Activated naive CD4-positive, alpha-beta T cell treated with anti-CD3 and anti-CD28 coated beads, Interleukin-2, amount 50 U/mL, for 72 hours (primary cell): ENCODE results near the gene POMP. TPM values are rescaled to one million over a fixed set of nuclear protein-coding genes. Genes with fewer than 3 reads are reported as not detected.
A peak's percentile ranks its signal among the peaks of the same experiment; 100 is the strongest.

Experiments
- ATAC-seq, 2 donors: fragments of 150-1000 bp; cut with Tn5 transposase; 2 replicates each; pipeline ENCODE4 v1.10.0; 2021; ENCODE audit warnings: mild to moderate bottlenecking in 2 of 2, moderate library complexity in 2 of 2
- DNase-seq, 2 donors: peaks; one replicate each; pipeline ENCODE4 v3.0.0; 2021 to 2022; ENCODE audit warnings: low spot score in 2 of 2
- H3K27ac Mint-ChIP-seq, 2 donors: one replicate each; pipeline ENCODE4 v1.8.0; 2022; ENCODE audit warnings: mild to moderate bottlenecking in 2 of 2, mixed read lengths in 2 of 2
- H3K36me3 Mint-ChIP-seq, 2 donors: one replicate each; pipeline ENCODE4 v1.8.0; 2022; ENCODE audit warnings: mixed read lengths in 2 of 2
- H3K9me3 Mint-ChIP-seq, 2 donors: one replicate each; pipeline ENCODE4 v1.8.0; 2022; ENCODE audit warnings: mixed read lengths in 2 of 2
- total RNA-seq, 2 donors: library from RNA; stranded (reverse); gene quantifications; one replicate each; pipeline ENCODE4 v1.2.3, GENCODE V29; 2022

The POMP gene
- total RNA-seq, 2 donors from 2014 or later = 101 to 110 TPM

DNA sequence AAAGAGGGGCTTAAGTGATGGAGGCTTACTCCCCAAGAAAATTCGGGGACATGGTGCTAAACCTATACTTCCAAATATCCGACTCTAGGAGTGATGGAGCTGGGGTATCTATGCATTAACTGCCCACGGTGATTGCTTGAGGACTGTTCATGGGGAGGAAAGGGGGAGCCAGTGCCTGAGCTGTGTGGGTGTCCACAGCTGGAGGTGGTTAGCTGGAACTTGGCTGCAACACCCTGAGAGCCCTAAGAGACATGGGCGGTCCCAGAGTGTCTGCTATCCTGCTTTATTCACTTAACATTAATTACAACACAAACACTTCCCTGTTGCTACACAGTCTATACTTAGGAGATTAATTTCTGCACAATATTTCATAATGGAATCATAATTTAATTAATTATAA is 28.1 kb upstream of the POMP start:
- Mint-ChIP-seq H3K36me3 (no peaks in the 10 kb centered on the region), H3K9me3 (no peaks in the 10 kb centered on the region), H3K27ac (no peak overlapping the region)
- DNase-seq (no peak), ATAC-seq (no peak)

DNA sequence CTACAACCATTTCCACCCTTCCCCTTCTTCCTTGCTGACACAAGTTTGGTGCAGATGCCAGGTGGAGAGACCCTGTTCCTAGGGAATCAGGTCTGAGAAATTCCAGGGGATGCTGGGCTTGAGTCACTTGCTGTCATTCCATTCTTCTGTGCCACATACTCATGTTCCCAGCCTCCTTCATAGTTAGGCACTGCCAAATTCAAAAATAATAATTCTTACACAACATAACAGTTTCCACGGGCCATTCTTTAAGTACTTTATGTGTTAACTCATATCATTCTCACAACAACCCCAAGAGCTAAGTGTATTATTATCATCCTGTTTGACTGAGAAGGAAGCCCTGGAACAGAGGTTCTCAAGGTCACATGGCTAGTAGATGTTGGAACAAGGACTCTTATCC is 27.1 kb upstream of the POMP start:
- no peaks in the 10 kb centered on the region for H3K9me3 Mint-ChIP-seq
- DNase-seq = no peak
- no peaks in the 10 kb centered on the region for H3K36me3 Mint-ChIP-seq
- H3K27ac Mint-ChIP-seq = no peak overlapping the region
- no peak for ATAC-seq

DNA sequence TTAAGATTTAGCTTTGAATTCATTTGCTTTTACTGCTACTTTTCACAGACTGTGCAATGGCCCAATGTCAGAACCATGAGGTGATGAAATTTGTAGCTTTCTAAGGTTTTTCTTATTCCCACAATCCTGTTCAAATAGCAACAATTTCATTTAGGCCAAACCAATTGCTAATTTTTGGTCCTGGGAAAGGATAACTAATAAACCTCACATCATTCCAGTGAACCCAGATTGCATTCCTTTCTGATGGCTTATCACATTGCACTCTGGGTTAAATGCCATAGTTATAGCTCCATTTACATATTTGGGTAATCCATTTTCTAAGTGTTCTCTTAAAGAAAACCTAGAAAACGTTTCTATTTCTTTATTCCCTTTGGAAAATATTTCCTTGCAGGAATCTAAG is 22.9 kb upstream of the POMP start:
- H3K36me3 Mint-ChIP-seq = no peaks in the 10 kb centered on the region
- no peak for DNase-seq
- no peak overlapping the region for H3K27ac Mint-ChIP-seq
- ATAC-seq = no peak
- no peaks in the 10 kb centered on the region for H3K9me3 Mint-ChIP-seq

DNA sequence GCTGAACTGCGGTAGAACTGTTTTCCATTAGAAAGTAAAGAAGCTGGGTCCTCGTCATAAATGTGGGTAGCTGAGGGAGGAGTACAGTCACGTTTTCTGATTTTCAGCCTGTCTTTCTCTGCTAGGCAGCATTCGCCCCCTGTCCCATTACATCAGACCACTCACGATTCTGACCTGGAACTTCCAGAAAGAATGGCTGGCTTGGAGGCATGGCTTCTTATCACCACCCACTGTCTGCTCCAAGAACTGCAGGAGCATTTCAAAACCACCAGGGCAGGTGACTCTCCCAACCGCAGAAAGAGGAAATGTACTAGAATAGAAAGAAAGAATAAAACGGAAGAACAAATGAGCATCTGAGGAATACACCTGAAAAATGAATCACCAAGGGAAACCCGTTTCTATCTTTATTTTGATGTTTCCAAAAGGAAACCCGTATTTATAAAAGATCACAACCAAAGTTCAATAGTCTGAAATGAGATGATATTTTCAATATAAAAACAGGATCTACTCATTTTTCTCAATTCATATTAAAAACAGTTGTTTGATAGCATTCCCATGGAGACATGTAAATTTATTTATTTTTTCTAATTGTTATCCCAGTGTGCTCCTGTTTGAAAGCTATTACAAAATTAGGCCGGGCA is 22.1 kb upstream of the POMP start:
- peak; percentile 51 to 60 for DNase-seq
- Mint-ChIP-seq H3K9me3 (no peaks in the 10 kb centered on the region), H3K36me3 (no peaks in the 10 kb centered on the region), H3K27ac (no peak overlapping the region)
- ATAC-seq = peak; percentile 93 to 95

DNA sequence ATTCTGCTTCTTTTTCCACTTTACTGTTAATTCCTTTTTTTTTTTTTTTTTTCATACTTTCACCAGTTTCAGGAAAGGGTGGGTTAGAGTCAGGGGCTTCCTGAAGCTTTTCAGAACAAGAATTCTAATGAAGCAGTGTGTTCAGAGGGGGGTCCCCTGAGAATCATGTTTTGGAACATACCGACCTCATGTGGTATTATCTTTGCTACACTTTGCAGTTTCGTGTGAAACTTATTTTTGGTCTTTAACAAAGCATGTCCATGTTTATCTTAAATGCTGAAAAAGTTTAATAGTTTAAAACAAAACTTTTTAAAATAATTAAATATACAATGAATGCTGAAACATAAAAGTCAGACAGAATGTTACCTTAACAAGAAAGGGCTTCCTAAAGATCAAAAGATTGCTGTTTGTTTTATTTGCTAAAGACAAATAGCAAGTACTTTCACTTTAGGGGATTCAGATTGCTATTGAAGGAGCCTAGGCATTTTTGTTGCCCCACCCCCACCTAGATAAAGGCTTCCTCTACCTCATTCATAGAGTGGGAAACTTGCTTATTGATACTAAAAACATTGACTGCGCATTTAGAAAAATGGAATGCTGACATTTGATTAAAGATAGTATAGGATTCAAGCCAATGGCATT is 21.1 kb upstream of the POMP start:
- Mint-ChIP-seq H3K9me3 (no peaks in the 10 kb centered on the region), H3K27ac (no peak overlapping the region), H3K36me3 (no peaks in the 10 kb centered on the region)
- ATAC-seq (no peak), DNase-seq (no peak)

DNA sequence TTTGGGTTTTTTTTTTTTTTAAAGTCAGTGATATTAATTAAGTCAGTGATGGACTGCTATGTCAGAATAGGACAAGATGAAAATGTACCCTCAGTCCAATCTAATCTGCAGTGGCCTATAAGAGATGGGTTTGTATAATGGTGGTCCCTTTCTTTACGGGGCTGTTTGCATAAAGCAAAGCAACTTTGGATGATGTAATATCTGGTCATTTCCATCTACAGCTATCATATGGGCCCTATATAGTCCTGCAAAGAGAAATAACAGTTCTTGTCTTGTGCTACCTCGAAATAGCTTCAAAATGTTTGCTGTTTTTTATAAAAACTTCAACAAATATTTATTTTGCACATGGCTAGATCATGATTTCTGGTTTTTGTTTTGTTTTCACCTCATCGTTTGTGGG is 20.2 kb upstream of the POMP start:
- ATAC-seq (no peak), DNase-seq (no peak)
- no peaks in the 10 kb centered on the region for H3K36me3 Mint-ChIP-seq
- no peak overlapping the region for H3K27ac Mint-ChIP-seq
- peaks cover 0 to 5% of the 10 kb centered on the region in 2 donors for H3K9me3 Mint-ChIP-seq

DNA sequence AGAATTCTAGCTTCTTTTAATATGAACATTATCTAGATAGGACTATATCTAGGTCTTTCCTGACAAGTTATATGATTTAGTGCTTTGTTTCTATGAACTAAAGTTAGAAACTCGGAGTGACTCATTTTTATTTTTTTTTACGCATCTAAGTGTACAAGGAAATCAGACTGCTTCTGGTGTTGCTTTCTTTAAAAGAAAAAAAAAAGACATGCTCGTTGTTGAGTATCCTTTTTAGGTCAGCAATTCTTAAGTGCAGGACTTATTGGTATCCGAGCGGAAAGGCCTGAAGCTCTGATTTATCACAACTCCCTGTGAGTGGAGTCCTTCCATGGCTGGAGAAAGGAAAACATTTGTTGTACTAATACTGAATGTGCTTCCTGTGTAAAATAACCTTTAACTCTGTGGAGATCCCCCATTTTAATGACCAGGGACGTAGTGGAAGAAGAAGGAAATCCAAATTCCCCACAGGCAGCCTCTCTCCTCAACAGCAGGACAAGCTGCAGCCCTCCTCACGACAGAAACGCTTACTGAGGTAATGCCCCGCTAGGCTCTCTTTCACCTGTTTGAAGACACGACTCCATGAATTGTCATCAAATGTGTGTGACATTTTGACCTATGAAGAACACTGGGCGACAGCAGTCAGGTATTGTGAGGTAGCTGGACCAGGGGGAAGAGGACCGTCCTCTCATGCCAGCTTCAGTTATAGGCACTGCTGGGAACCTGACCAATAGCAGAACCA is 17.9 kb upstream of the POMP start:
- ATAC-seq = no peak
- Mint-ChIP-seq H3K9me3 (peaks cover 0 to 5% of the 10 kb centered on the region in 2 donors), H3K36me3 (no peaks in the 10 kb centered on the region)

DNA sequence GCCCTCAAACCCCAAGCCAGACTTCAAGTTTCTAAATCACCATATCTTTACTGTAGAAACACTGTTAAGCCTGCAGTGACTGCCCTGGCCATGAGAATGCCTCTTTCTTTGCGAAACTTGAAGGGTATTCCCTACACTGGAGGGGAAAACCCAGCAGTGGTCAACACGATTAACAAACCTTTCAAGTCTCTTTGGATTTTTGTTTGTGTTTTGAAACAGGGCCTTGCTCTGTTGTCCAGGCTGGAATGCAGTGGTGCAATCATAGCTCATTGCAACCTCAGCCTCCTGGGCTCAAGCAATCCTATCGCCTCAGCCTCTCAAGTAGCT is 17.4 kb upstream of the POMP start:
- DNase-seq (no peak), ATAC-seq (no peak)
- H3K36me3 Mint-ChIP-seq = no peaks in the 10 kb centered on the region
- no peak overlapping the region for H3K27ac Mint-ChIP-seq
- H3K9me3 Mint-ChIP-seq = peaks cover 0 to 5% of the 10 kb centered on the region in 2 donors

More for the DNA sequence above, 17.9 kb upstream of the POMP start:
- no peak overlapping the region for H3K27ac Mint-ChIP-seq
- no peak for DNase-seq

DNA sequence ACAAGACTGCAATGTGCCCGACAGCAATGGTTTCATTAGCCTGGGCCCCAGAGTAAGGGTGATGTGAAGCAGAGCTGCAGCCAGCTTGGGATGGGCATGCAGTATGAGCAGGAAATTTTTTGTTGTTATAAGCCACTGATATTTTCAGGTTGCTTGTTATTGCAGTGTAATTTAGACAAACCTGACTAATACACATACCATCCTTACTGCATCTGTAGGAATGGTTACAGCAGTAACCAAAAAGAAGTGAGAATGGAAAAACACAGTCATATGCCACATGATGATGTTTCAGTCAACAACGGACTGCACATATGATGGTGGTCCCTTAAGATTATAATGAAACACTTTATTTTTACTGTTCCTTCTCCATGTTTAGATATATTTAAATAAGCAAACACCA is 8.6 kb upstream of the POMP start:
- no peak for DNase-seq
- Mint-ChIP-seq H3K27ac (peak overlapping the region in 1 of 2 donors; percentile 79), H3K9me3 (no peaks in the 10 kb centered on the region), H3K36me3 (peaks cover 0 to 13% of the 10 kb centered on the region in 2 donors)
- peak in 1 of 2 donors; percentile 89 for ATAC-seq

DNA sequence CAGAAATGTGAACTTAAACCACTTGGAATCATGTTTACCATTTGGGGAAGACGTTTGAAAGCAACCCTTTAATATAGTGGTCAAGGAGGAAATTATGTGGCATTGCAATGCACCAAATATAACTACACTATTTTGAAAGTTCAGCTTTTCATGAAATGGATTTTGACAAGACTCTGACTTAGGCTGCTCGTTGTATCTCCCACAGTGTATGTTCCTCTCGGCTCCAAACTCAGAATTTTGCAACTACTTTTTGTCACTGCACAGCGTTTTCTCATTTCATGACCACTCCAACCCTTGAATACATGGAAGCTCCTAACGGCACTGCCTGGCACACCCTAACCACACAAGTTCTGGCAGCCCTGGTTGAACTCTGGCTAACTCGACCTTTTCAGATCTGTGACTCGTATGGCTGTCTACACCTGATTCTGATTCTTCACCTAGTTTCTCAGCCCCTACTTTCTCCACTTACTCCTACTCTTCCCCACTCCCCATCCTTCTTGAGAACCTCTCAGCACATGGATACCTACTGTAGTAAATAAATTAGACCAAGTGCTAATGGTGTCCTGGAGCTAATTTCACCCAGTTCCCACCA is 7.0 kb upstream of the POMP start:
- Mint-ChIP-seq H3K9me3 (no peaks in the 10 kb centered on the region), H3K36me3 (peaks cover 0 to 13% of the 10 kb centered on the region in 2 donors), H3K27ac (peak overlapping the region in 1 of 2 donors; percentile 33)
- ATAC-seq = peak; percentile 34 to 37
- no peak for DNase-seq

DNA sequence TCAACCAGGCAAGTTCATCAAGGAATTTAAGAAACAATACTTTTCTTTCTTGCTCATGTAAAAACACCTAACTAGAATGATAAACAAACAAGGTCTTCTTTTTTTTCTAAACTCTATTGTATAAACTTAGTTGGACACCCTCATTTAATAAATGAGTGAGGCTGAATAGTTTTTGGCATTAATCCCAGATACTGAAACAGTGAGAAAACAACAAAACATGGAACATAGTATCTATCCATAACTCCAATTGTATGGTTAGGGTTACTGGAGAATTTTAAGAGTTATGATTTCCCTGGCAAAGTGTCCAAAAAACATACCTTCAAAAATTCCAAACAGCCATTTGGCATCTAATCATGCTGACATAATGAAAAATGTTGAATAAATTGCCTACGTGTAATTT is 5.8 kb upstream of the POMP start:
- ATAC-seq (no peak), DNase-seq (no peak)
- no peaks in the 10 kb centered on the region for H3K9me3 Mint-ChIP-seq
- peaks cover 8 to 20% of the 10 kb centered on the region in 2 donors for H3K36me3 Mint-ChIP-seq
- no peak overlapping the region for H3K27ac Mint-ChIP-seq

DNA sequence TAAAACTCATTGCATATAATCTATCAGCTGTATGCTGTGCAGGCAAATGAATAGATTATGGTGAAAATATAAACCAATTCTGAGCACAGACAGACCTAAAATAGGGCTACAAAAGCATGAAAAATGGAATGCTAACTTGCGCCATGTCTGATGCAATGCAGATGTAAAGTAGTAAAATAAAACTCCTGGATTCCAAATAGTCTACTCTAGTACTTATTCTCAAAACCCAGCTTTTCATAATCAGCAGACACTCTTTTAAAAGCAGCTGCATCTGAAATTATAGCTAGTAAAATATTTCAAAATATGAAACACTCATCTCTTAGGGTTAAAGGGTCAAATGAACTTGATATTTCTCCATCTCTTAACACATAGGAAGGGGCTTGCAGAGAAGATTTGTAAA is 4.7 kb upstream of the POMP start:
- no peaks in the 10 kb centered on the region for H3K9me3 Mint-ChIP-seq
- ATAC-seq (no peak), DNase-seq (no peak)
- no peak overlapping the region for H3K27ac Mint-ChIP-seq
- peaks cover 17 to 26% of the 10 kb centered on the region in 2 donors for H3K36me3 Mint-ChIP-seq

DNA sequence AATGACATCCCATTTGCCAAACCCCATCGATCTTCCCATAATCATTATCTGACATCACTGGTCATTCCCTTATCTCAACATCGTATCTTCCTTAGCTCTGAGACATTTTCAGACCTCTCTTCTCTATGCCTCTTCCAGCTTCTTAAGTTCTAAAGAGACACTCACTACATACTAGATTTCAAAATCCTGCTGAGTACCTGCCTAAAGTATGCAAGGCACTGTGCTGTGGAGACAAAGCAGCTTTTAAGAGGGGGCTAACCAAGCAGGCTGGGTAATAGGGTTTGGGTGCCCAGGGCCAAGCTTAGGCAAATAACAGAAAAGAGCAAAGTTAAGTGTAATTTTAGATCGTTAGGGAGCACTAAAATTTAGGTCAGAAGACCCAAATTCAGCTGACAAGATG is 3.4 kb upstream of the POMP start:
- no peak overlapping the region for H3K27ac Mint-ChIP-seq
- no peaks in the 10 kb centered on the region for H3K9me3 Mint-ChIP-seq
- peaks cover 29 to 39% of the 10 kb centered on the region in 2 donors for H3K36me3 Mint-ChIP-seq
- ATAC-seq = no peak
- DNase-seq = no peak

DNA sequence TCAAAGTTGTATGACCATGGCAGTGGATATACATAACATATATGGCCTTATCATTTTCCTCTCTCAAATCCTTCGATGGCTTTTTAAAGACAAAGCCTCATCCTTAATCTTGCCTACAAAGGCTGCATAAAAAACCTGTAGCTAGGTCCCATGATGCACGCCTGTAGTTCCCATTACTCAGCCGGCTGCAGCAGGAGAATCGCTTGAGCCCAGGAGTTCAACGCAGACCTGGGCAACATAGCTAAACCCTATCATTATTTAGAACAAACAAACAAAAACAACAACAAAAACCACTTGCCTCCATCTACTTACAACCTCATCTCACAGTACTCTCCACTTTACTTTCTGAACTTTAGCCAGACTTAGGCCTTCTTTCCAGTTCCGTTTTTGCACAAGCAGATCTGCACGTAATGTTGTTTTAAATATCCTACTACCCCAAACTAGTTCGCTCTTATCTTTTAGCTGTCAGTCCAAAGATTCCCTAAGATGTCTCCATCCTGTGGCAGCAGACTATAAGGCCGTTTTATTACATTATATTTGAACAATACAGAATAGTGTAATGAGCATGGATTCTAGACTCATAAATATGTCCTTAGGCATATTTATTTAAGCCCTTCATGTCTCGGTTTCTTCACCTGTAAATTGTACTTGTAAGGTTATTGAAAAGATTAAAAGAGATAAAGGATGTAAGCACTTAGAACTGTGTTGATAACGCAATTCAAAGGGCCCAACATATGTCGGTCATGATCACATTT is 969 bp upstream of the POMP start:
- ATAC-seq (no peak), DNase-seq (no peak)
- Mint-ChIP-seq H3K36me3 (peaks cover 38 to 41% of the 10 kb centered on the region in 2 donors), H3K27ac (peak overlapping the region; percentile 96 to 99), H3K9me3 (no peaks in the 10 kb centered on the region)

DNA sequence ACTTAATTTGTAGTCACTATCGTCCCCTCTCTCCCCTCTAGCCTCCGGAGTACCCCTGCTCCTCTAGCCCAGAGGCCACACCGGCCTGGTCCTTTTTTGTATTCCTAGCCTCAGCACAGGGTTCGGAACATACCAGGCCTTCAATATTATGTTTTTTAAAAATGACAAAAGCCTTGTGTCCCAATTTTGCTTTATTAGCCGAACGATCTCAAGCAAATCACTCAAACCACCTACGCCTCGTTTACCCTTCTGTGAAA is 463 bp upstream of the POMP start:
- H3K36me3 Mint-ChIP-seq = peaks cover 38 to 41% of the 10 kb centered on the region in 2 donors
- DNase-seq (no peak), ATAC-seq (no peak)
- no peaks in the 10 kb centered on the region for H3K9me3 Mint-ChIP-seq
- peak overlapping the region; percentile 96 to 99 for H3K27ac Mint-ChIP-seq

DNA sequence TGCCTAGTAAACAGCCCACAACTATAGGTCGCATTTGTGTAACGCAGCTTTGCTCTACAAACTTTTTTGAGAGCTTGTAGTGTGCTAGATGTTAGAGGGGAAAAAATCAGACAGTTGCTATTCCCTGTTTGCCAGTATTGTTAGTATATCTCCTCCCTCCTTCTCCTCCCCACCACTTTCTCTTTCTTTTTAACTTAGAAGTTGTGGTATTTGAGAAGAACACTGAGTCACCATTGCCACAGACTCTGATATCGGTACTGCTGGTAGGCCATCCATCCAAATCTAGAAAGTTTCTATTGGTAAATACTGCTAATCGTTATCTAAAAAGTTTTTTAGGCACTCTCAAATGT is 666 bp downstream of the POMP start:
- H3K9me3 Mint-ChIP-seq = no peaks in the 10 kb centered on the region
- peak in 1 of 2 donors; percentile 28 for DNase-seq
- H3K27ac Mint-ChIP-seq = peak overlapping the region; percentile 98 to 99
- ATAC-seq = peak; percentile 78 to 82
- peaks cover 40 to 41% of the 10 kb centered on the region in 2 donors for H3K36me3 Mint-ChIP-seq

DNA sequence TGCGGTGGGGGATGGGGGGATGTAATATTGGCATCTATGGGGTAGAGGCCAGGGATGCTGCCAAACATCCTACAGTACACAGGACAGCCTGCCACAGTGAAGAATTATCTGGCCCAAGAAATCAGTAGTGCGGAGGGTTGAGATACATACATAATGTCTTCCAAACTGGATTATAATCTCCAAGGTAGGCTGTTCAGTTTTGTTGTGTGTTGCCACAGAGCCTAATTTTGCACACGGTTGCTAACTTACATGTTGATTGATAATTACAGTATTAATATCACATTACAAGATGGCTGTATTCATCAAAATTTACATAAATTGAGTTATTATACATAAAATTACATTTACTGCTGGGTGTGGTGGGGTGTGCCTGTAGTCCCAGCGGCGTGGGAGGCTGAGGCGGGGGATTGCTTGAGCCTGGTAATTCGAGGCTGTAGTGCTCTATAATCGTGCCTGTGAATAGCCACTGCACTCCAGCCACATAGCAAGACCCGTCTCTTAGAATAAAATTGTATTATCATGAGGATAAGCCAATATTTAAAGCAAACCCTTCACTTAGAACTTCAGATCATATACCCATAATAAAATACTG is 8.1 kb downstream of the POMP start:
- Mint-ChIP-seq H3K36me3 (peaks cover 35 to 41% of the 10 kb centered on the region in 2 donors), H3K27ac (no peak overlapping the region), H3K9me3 (no peaks in the 10 kb centered on the region)
- no peak for DNase-seq
- ATAC-seq = no peak
